ENCODE results near the gene GSS.

GRCh38 chr20:34938466-34939163, 17.0 kb downstream of the GSS start:
- TF ChIP-seq TAF1 (IDR thresholded peaks at IDR 0.05; ENCODE audit: low read depth, low read length) (no peak), PAX5 (IDR thresholded peaks at IDR 0.05; ENCODE audit: insufficient read depth, low read length, severe bottlenecking) (no peak), POLR2A (IDR thresholded peaks at IDR 0.05; ENCODE audit: low read depth, low read length) (no peak), POLR2AphosphoS5 (IDR thresholded peaks at IDR 0.05; ENCODE audit: low read depth, low read length) (no peak), POU2F2 (IDR thresholded peaks at IDR 0.05; ENCODE audit: low read depth, low read length) (no peak), SPI1 (IDR thresholded peaks at IDR 0.05; ENCODE audit: low read depth, low read length) (no peak)
